ENCODE results near the gene NHSL2.

GRCh38 chrX:72038868-72039267, 128.2 kb downstream of the NHSL2 start:
- no peak for TF ChIP-seq CTCF (conservative IDR thresholded peaks at IDR 0.05; ENCODE audit: low read depth in 2 of 2)
- no peak for TF ChIP-seq REST (IDR thresholded peaks at IDR 0.05; ENCODE audit: unreplicated experiment)
- TF ChIP-seq EZH2 (IDR thresholded peaks at IDR 0.05; ENCODE audit: low read depth, unreplicated experiment) = no peak
- TF ChIP-seq CREB1 (CRISPR knock-in tag; IDR thresholded peaks at IDR 0.05; ENCODE audit: low read depth) = no peak
- no peak for TF ChIP-seq JUNB (IDR thresholded peaks at IDR 0.05; ENCODE audit: unreplicated experiment)
- TF ChIP-seq EZH2phosphoT487 (IDR thresholded peaks at IDR 0.05; ENCODE audit: unreplicated experiment) = no peak
- no peak for TF ChIP-seq ETS1 (IDR thresholded peaks at IDR 0.05)
- TF ChIP-seq POLR2AphosphoS5 (IDR thresholded peaks at IDR 0.05; ENCODE audit: low read depth) = no peak
- TF ChIP-seq ZNF114 (CRISPR knock-in tag; IDR thresholded peaks at IDR 0.05) = no peak
- no peak for TF ChIP-seq NANOG (IDR thresholded peaks at IDR 0.05; ENCODE audit: borderline replicate concordance)
- no peak for TF ChIP-seq ZNF462 (CRISPR knock-in tag; IDR thresholded peaks at IDR 0.05)

All from GM23338 (cell line).